GM12892 (cell line): ENCODE data around the gene MEIOB.
"Not testable (repeated sequence)": the region's sequence is repeated elsewhere in the genome, so short reads cannot be mapped to it uniquely, and the experiment has no call there.

Source experiments
- DNase-seq: peaks from one replicate; pipeline ENCODE4 v3.0.0; 2011; ENCODE audit not compliant: insufficient read length
- FAIRE-seq: peaks from 2 replicates; lab custom pipeline; 2011; peaks lifted over from hg19 to GRCh38; lab: Jason Lieb, UNC
- POLR2A ChIP-seq: IDR thresholded peaks from 2 replicates; pipeline ENCODE4 v1.6.1; 2011; ENCODE audit warnings: low read depth, low read length, control low read depth
- POLR2AphosphoS5 ChIP-seq: IDR thresholded peaks from 2 replicates; pipeline ENCODE4 v1.6.1; 2011; ENCODE audit warnings: low read depth, low read length, control low read depth
- TAF1 ChIP-seq: IDR thresholded peaks from 2 replicates; pipeline ENCODE4 v1.6.1; 2011; ENCODE audit warnings: low read depth, mild to moderate bottlenecking, control low read depth, low read length, borderline replicate concordance

The MEIOB gene

GRCh38 chr16:1884155-1884760 is 12.3 kb upstream of the MEIOB start:
- DNase-seq (no peak), FAIRE-seq (no peak)
- TF ChIP-seq POLR2AphosphoS5 = no peak
- TF ChIP-seq TAF1 = no peak
- no peak for TF ChIP-seq POLR2A

- DNase-seq, FAIRE-seq: not testable (repeated sequence)
Observed at GRCh38 chr16:1881172-1881571, 9.2 kb upstream of the MEIOB start.

- TF ChIP-seq POLR2A (no peak), TAF1 (no peak), POLR2AphosphoS5 (no peak)
- FAIRE-seq (no peak), DNase-seq (no peak)
Observed at GRCh38 chr16:1879477-1879876, 7.5 kb upstream of the MEIOB start.

- TF ChIP-seq POLR2A = no peak
- no peak for TF ChIP-seq POLR2AphosphoS5
- TF ChIP-seq TAF1 = no peak
- no peak for DNase-seq
- FAIRE-seq = no peak
Observed at GRCh38 chr16:1878256-1878655, 6.3 kb upstream of the MEIOB start.

GRCh38 chr16:1877804-1878203 is 5.8 kb upstream of the MEIOB start:
- FAIRE-seq (no peak), DNase-seq (no peak)
- TF ChIP-seq POLR2AphosphoS5 (no peak), TAF1 (no peak), POLR2A (no peak)

GRCh38 chr16:1877089-1877488 is 5.1 kb upstream of the MEIOB start:
- FAIRE-seq (no peak), DNase-seq (no peak)
- no peak for TF ChIP-seq POLR2A
- no peak for TF ChIP-seq TAF1
- TF ChIP-seq POLR2AphosphoS5 = no peak

- TF ChIP-seq POLR2A = no peak
- no peak for TF ChIP-seq POLR2AphosphoS5
- TF ChIP-seq TAF1 = no peak
- DNase-seq (no peak), FAIRE-seq (peak; percentile 85)
Observed at GRCh38 chr16:1876468-1876867, 4.5 kb upstream of the MEIOB start.

- not testable (repeated sequence) for DNase-seq, FAIRE-seq
Observed at GRCh38 chr16:1876066-1876465, 4.1 kb upstream of the MEIOB start.

- no peak for TF ChIP-seq TAF1
- TF ChIP-seq POLR2AphosphoS5 = no peak
- TF ChIP-seq POLR2A = no peak
- DNase-seq (no peak), FAIRE-seq (peak; percentile 14)
Observed at GRCh38 chr16:1874854-1875253, 2.9 kb upstream of the MEIOB start.

- DNase-seq (no peak), FAIRE-seq (no peak)
- TF ChIP-seq TAF1 (no peak), POLR2AphosphoS5 (no peak), POLR2A (no peak)
Observed at GRCh38 chr16:1870365-1871082, 1.4 kb downstream of the MEIOB start.

GRCh38 chr16:1865902-1866690 is 5.9 kb downstream of the MEIOB start:
- FAIRE-seq (no peak), DNase-seq (no peak)
- TF ChIP-seq POLR2A = no peak
- no peak for TF ChIP-seq TAF1
- TF ChIP-seq POLR2AphosphoS5 = no peak

- no peak for FAIRE-seq
- TF ChIP-seq POLR2A (no peak), POLR2AphosphoS5 (no peak), TAF1 (no peak)
- DNase-seq = no peak
Observed at GRCh38 chr16:1863681-1864460, 8.1 kb downstream of the MEIOB start.
